Glomerular endothelial cell (primary cell): ENCODE data around the gene KLHL18. TPM values are rescaled to one million over a fixed set of nuclear protein-coding genes. Genes with fewer than 3 reads are reported as not detected.
"Not testable (repeated sequence)": the region's sequence is repeated elsewhere in the genome, so short reads cannot be mapped to it uniquely, and the experiment has no call there.

Experiments used
- DNase-seq: peaks from one replicate; pipeline ENCODE4 v3.0.0-alpha.2; 2011; ENCODE audit warnings: low read depth, low spot score; ENCODE audit errors: extremely low read depth
- total RNA-seq: library from RNA; depleted of rRNA; stranded (reverse); fragments of >200 nt; gene quantifications from 2 replicates; pipeline ENCODE4 v1.2.3, GENCODE V29; 2015

KLHL18 gene
- total RNA-seq, 1 donor from 2014 or later, result 23.9 TPM

GRCh38 chr3:47310391-47310790 lies 27.6 kb downstream of the KLHL18 start:
- DNase-seq, result no peak

GRCh38 chr3:47313341-47314055 lies 30.8 kb downstream of the KLHL18 start:
- DNase-seq, result no peak

- DNase-seq, result no peak
Measured at GRCh38 chr3:47314056-47314764, 31.5 kb downstream of the KLHL18 start.

GRCh38 chr3:47315069-47315647 lies 32.4 kb downstream of the KLHL18 start:
- peak; percentile 14 for DNase-seq

- not testable (repeated sequence) for DNase-seq
Measured at GRCh38 chr3:47316151-47316550, 33.4 kb downstream of the KLHL18 start.

GRCh38 chr3:47318916-47319315 lies 36.2 kb downstream of the KLHL18 start:
- no peak for DNase-seq

- DNase-seq, result no peak
Measured at GRCh38 chr3:47319956-47320355, 37.2 kb downstream of the KLHL18 start.

GRCh38 chr3:47323431-47324277 lies 40.9 kb downstream of the KLHL18 start:
- DNase-seq, result no peak

- peak; percentile 74 for DNase-seq
Measured at GRCh38 chr3:47324278-47324865, 41.6 kb downstream of the KLHL18 start.

- DNase-seq, result no peak
Measured at GRCh38 chr3:47333907-47334306, 51.2 kb downstream of the KLHL18 start.

- DNase-seq, result no peak
Measured at GRCh38 chr3:47337656-47338055, 54.9 kb downstream of the KLHL18 start.

- DNase-seq, result no peak
Measured at GRCh38 chr3:47339951-47340350, 57.2 kb downstream of the KLHL18 start.

GRCh38 chr3:47340866-47341265 lies 58.1 kb downstream of the KLHL18 start:
- no peak for DNase-seq

GRCh38 chr3:47342151-47342550 lies 59.4 kb downstream of the KLHL18 start:
- DNase-seq, result no peak

- no peak for DNase-seq
Measured at GRCh38 chr3:47342812-47343211, 60.1 kb downstream of the KLHL18 start.

- no peak for DNase-seq
Measured at GRCh38 chr3:47343471-47343971, 60.8 kb downstream of the KLHL18 start.

- DNase-seq, result no peak
Measured at GRCh38 chr3:47344971-47345370, 62.2 kb downstream of the KLHL18 start.

- DNase-seq, result no peak
Measured at GRCh38 chr3:47347217-47347801, 64.6 kb downstream of the KLHL18 start.

GRCh38 chr3:47348411-47349154 lies 65.8 kb downstream of the KLHL18 start:
- DNase-seq, result no peak
